ENCODE measurements around the gene GP1BB. TPM values are rescaled to one million over a fixed set of nuclear protein-coding genes. Genes with fewer than 3 reads are reported as not detected.

GP1BB gene
- under 1 TPM in 1 of 2 donors, not detected in 1; under 0.01 TPM for total RNA-seq

DNA sequence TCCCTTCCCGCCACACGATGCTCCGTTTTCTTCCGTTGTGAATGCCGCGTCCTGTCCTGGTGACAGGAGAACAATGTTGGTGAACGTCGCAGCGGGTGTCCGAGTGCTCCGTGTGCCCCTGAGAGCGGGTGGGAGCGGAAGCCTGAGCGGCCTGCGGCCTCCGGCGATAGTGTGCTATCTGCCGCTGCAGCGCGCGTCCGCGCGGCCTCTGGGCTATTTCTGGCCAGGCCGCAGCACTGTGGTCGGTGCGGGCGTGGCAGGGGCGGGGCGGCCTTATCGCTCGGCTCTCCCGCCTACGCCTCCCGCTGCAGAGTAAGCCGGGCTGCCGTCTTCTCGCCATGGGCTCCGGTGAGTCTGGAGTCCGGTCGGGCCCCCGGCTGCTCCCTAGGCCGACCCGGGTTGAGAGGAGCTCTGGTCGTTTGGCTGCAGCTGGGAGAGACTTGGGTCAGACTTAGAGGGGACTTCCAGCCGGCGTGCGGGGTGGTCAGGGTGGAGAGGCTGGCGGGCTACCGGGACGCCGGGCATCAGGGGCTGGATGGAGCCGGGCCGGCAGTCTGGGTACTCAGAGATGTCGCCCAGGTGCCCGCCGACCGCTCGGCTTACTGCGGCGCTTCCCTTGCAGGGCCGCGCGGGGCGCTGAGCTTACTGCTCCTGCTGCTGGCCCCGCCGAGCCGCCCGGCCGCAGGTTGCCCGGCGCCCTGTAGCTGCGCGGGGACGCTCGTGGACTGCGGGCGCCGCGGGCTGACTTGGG, at the start of gene GP1BB:
Gene GP1BB (plus strand): TSS at position 308 of the 751 bp plus-strand sequence. CDS start 31 bp downstream, at position 339.

DNA sequence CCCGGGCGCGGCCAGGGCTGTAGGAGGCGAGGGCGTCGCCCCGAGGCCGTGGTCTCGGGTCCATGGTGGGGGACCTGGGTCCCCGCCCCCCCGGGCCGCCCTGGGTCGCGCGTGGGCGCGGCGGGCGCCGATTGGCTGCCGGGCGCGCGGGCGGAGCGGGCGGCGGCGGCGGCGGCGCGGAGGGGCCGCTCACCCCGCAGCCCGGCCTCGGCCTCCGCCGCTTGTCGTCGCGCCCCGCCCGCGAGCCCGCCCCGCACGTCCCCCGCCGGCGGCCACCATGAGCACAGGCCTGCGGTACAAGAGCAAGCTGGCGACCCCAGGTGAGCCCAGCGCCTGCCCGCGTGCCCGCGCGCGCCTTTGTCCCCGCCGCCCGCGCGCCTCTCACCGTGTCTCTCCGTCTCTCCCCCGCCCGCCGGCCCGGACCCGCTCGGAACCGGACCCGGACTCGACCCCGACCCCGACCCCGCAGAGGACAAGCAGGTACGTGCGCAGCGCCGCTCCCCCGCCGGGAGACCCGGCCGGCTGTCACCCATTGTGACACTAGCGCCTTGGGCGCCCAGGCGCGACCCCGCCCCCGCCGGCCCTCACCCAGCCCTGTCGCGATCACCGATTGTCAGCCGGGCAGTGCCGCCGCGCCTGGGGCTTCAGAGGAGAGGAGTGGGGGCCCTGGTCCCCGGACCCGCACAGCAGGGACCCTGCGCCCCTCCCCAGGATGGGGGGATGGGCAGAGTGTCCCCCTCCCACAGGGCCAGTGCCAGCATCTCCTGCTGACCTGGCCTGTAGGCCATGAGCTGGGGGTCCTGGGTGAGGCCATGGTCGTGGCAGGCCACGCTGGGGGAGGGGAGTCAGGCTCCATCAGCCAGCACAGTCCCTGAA, 8.8 kb upstream of the GP1BB start, which contains the start of gene SEPTIN5:
Gene SEPTIN5 (plus strand): TSS at position 192 of the 876 bp plus-strand sequence. CDS start 86 bp downstream, at position 278.

GRCh38 chr22:19760058-19760950, 37.0 kb downstream of the GP1BB start, which contains the start of gene TBX1:
TBX1 (plus strand) TSS chr22:19760778; CDS start chr22:19760844, 66 bp downstream.

Other genes starting within 250 kb of the GP1BB start
- 10 to 100 TPM; 78.1 to 93.2 TPM for gene UFD1, start 244.3 kb upstream of the GP1BB start, total RNA-seq
- 10 to 100 TPM in 1 of 2 donors, 1 to 10 TPM in 1; 10.0 to 39.6 TPM for gene CDC45, start 243.6 kb upstream of the GP1BB start, total RNA-seq
- gene CLDN5, start 199.1 kb upstream of the GP1BB start, total RNA-seq, result under 1 TPM in 1 of 2 donors, not detected in 1; under 0.01 TPM
- 1 to 10 TPM; 4.7 to 6.9 TPM for gene SEPTIN5, start 9.0 kb upstream of the GP1BB start, total RNA-seq
- gene TBX1, start 37.2 kb downstream of the GP1BB start, total RNA-seq, result not detected
- 10 to 100 TPM in 1 of 2 donors, 1 to 10 TPM in 1; 5.2 to 11.0 TPM for gene GNB1L, start 131.3 kb downstream of the GP1BB start, total RNA-seq
- 1 to 10 TPM; 6.9 to 8.7 TPM for gene RTL10, start 131.3 kb downstream of the GP1BB start, total RNA-seq
- 100 to 1,000 TPM; 176 to 327 TPM for gene COMT, start 218.2 kb downstream of the GP1BB start, total RNA-seq
- gene TXNRD2, start 218.3 kb downstream of the GP1BB start, total RNA-seq, result 10 to 100 TPM; 21.6 to 24.1 TPM